Heart left ventricle (tissue), 13 donors: ENCODE data around the gene PLCB4.

ENCODE experiments used
- POLR2A ChIP-seq, 2 donors: fragments of 450-650 bp; IDR thresholded peaks; one replicate each; pipeline ENCODE4 v1.6.1; 2017; ENCODE audit warnings: antibody characterized with exemption in 2 of 2, mild to moderate bottlenecking in 2 of 2, moderate library complexity in 2 of 2
- TF ChIP-seq, protein P1 (sequence below), 12 donors: fragments of 200-600 bp; sonication (generic) in 4 of 12; IDR thresholded peaks; one replicate each; pipeline versions ENCODE4 v1.5.0 to v1.8.0; 2018 to 2022; ENCODE audit warnings: antibody characterized with exemption in 12 of 12, mild to moderate bottlenecking in 5 of 12
- donor health status: ischemic (EF 13 %, LVEDD 7.1; RV severe dilation, severe dysfunction).
- donor health status: DM: no; HTN: yes; CAD: no.
- donor health status: DM: no; HTN: no; CAD: no.
- donor health status: ischemic (EF 25% LVEDD 6.9; RV normal size, moderate dysfunction).
- donor health status: ischemic (EF 25% LVEDD 5.7; RV mildly dilated, moderate dysfunction).
- donor health status: ischemic (EF 35%, LVEDD 5.7; RV mildly dilated, moderate dysfunction).
- donor health status: nonischemic (EF 11% LVEDD 7.7; RV severe dilation, severe dysfunction).
- donor health status: DM: yes; HTN: yes; CAD: no.
- donor health status: PGD.
- donor health status: ischemic (EF 29% LVEDD 5.4; RV normal size, mild dysfunction).
- donor health status: nonischemic (EF 23%, LVEDD 6.1; RV moderate dilation, normal function).

DNA sequence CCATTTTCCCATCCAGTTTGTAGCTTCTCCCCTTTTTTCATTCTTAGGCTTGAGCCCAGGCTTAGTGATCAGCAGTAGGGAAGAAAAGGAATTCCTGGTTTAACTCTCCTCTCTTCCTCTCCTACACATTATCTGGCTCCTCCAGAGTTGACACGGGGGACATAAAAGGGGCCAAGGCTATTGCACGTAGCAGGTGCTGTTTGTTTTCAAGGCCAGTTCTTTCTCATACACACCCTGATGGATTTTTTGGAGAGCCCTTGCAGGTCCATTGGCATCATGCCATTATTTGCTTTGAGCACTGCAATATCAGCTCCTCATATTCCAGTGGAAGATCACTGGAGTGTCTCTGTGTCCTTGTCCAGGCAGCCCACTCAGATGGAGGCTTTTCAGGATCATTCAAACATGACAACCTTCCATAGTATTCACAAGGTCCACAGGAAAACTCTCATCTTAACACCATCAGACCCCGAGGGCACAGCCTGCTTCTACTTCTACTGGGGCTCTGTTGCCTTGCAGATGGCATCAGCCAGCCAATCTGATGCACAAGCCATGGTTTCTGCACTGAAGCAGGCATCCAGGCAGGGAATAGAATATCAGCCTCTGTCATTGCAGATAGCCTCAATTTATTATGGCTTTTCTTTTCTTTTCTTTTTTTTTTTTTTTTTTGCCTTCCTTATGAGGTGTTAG, 18.8 kb downstream of the PLCB4 start:
- TF ChIP-seq, protein P1, sequence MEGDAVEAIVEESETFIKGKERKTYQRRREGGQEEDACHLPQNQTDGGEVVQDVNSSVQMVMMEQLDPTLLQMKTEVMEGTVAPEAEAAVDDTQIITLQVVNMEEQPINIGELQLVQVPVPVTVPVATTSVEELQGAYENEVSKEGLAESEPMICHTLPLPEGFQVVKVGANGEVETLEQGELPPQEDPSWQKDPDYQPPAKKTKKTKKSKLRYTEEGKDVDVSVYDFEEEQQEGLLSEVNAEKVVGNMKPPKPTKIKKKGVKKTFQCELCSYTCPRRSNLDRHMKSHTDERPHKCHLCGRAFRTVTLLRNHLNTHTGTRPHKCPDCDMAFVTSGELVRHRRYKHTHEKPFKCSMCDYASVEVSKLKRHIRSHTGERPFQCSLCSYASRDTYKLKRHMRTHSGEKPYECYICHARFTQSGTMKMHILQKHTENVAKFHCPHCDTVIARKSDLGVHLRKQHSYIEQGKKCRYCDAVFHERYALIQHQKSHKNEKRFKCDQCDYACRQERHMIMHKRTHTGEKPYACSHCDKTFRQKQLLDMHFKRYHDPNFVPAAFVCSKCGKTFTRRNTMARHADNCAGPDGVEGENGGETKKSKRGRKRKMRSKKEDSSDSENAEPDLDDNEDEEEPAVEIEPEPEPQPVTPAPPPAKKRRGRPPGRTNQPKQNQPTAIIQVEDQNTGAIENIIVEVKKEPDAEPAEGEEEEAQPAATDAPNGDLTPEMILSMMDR (IDR thresholded peaks at IDR 0.05), result no peak
- TF ChIP-seq POLR2A (IDR thresholded peaks at IDR 0.05), result no peak
